H9 (cell line): Measurements from ENCODE around the gene KCNIP4. TPM values are rescaled to one million over a fixed set of nuclear protein-coding genes. Genes with fewer than 3 reads are reported as not detected.

Experiments used
- DNase-seq: peaks from one replicate; pipeline ENCODE4 v3.0.0-alpha.2; 2017
- H2AFZ ChIP-seq: one replicate; pipeline ENCODE4 v1.6.1; 2013; ENCODE audit warnings: mild to moderate bottlenecking, low read length, control low read depth, moderate library complexity
- H2AK5ac ChIP-seq: 2 replicates; pipeline ENCODE4 v1.6.1; 2013; ENCODE audit warnings: low read length, control low read depth, mixed read lengths; ENCODE audit not compliant: insufficient read length
- H2BK120ac ChIP-seq: one replicate; pipeline ENCODE4 v1.6.1; 2013; ENCODE audit warnings: low read depth, mild to moderate bottlenecking, low read length, control low read depth, inconsistent platforms; ENCODE audit not compliant: poor library complexity, severe bottlenecking
- H2BK12ac ChIP-seq: 2 replicates; pipeline ENCODE4 v1.6.1; 2013; ENCODE audit warnings: low read length, control low read depth, mixed read lengths, low read depth; ENCODE audit not compliant: insufficient read length
- H2BK15ac ChIP-seq: 2 replicates; pipeline ENCODE4 v1.6.1; 2013; ENCODE audit warnings: low read depth, low read length, control low read depth
- H2BK20ac ChIP-seq: one replicate; pipeline ENCODE4 v1.6.1; 2013; ENCODE audit warnings: low read depth, mild to moderate bottlenecking, low read length, control low read depth, inconsistent platforms; ENCODE audit not compliant: poor library complexity, severe bottlenecking
- H2BK5ac ChIP-seq: 2 replicates; pipeline ENCODE4 v1.6.1; 2013; ENCODE audit warnings: low read length, control low read depth, mixed read lengths; ENCODE audit not compliant: insufficient read length
- H3K14ac ChIP-seq: 2 replicates; pipeline ENCODE4 v1.6.1; 2013; ENCODE audit warnings: low read length, control low read depth; ENCODE audit not compliant: insufficient read depth
- H3K18ac ChIP-seq: 2 replicates; pipeline ENCODE4 v1.6.1; 2013; ENCODE audit warnings: low read depth, mild to moderate bottlenecking, mixed read lengths, low read length, control low read depth; ENCODE audit not compliant: insufficient read length
- H3K23ac ChIP-seq: 2 replicates; pipeline ENCODE4 v1.6.1; 2013; ENCODE audit warnings: low read length, control low read depth, mixed read lengths, low read depth; ENCODE audit not compliant: insufficient read length
- H3K23me2 ChIP-seq: 2 replicates; pipeline ENCODE4 v1.6.1; 2013; ENCODE audit warnings: low read depth, mild to moderate bottlenecking, mixed read lengths, low read length, control low read depth; ENCODE audit not compliant: insufficient read length, poor library complexity, severe bottlenecking
- H3K27ac ChIP-seq: 2 replicates; pipeline ENCODE4 v1.5.1; 2013; ENCODE audit warnings: low read length, control low read depth, mixed read lengths, low read depth; ENCODE audit not compliant: insufficient read length
- H3K27me3 ChIP-seq: 2 replicates; pipeline ENCODE4 v1.6.1; 2013; ENCODE audit warnings: low read length, control low read depth, inconsistent platforms; ENCODE audit not compliant: insufficient read depth
- H3K4ac ChIP-seq: 2 replicates; pipeline ENCODE4 v1.6.1; 2013; ENCODE audit warnings: low read depth, mild to moderate bottlenecking, control low read depth, inconsistent platforms, low read length, moderate library complexity
- H3K4me1 ChIP-seq: 2 replicates; pipeline ENCODE4 v1.6.1; 2013; ENCODE audit warnings: low read length, control low read depth, inconsistent platforms; ENCODE audit not compliant: insufficient read depth
- H3K4me2 ChIP-seq: 2 replicates; pipeline ENCODE4 v1.6.1; 2013; ENCODE audit warnings: low read length, control low read depth, mixed read lengths; ENCODE audit not compliant: insufficient read length, insufficient read depth
- H3K56ac ChIP-seq: 2 replicates; pipeline ENCODE4 v1.6.1; 2013; ENCODE audit warnings: low read depth, mild to moderate bottlenecking, mixed read lengths, low read length, control low read depth; ENCODE audit not compliant: insufficient read length
- H3K79me1 ChIP-seq: 2 replicates; pipeline ENCODE4 v1.6.1; 2013; ENCODE audit warnings: low read depth, mild to moderate bottlenecking, moderate library complexity, low read length, control low read depth, inconsistent platforms; ENCODE audit not compliant: insufficient read depth, poor library complexity, severe bottlenecking
- H3K79me2 ChIP-seq: 2 replicates; pipeline ENCODE4 v1.6.1; 2013; ENCODE audit warnings: low read length, control low read depth, inconsistent platforms; ENCODE audit not compliant: insufficient read depth
- H3K9ac ChIP-seq: 2 replicates; pipeline ENCODE4 v1.6.1; 2013; ENCODE audit warnings: low read length, control low read depth, mixed read lengths; ENCODE audit not compliant: insufficient read length; ENCODE audit errors: extremely low read depth
- H3K9me3 ChIP-seq: one replicate; pipeline ENCODE4 v1.6.1; 2013; ENCODE audit warnings: low read depth, low read length, inconsistent platforms; ENCODE audit not compliant: control insufficient read depth
- H3T11ph ChIP-seq: one replicate; pipeline ENCODE4 v1.6.1; 2013; ENCODE audit warnings: mild to moderate bottlenecking, low read length, control low read depth, inconsistent platforms
- H4K20me1 ChIP-seq: one replicate; pipeline ENCODE4 v1.6.1; 2013; ENCODE audit not compliant: control insufficient read depth, insufficient read length, insufficient read depth
- H4K5ac ChIP-seq: 2 replicates; pipeline ENCODE4 v1.6.1; 2013; ENCODE audit warnings: low read depth, mild to moderate bottlenecking, mixed read lengths, low read length, control low read depth; ENCODE audit not compliant: insufficient read length
- H4K8ac ChIP-seq: replicated peaks from 2 replicates; pipeline ENCODE4 v1.6.1; 2013; ENCODE audit warnings: low read length, control low read depth, mixed read lengths, low read depth; ENCODE audit not compliant: insufficient read length
- H4K91ac ChIP-seq: 2 replicates; pipeline ENCODE4 v1.6.1; 2013; ENCODE audit warnings: low read depth, mild to moderate bottlenecking, moderate library complexity, mixed read lengths, low read length, control low read depth; ENCODE audit not compliant: insufficient read length
- H3K27ac Mint-ChIP-seq, 3 experiments: 2 replicates in 2 of 3; 3 replicates in 1 of 3; pipeline ENCODE4 v1.8.0; 2020 to 2021; ENCODE audit warnings: mixed read lengths in 3 of 3, mild to moderate bottlenecking in 1 of 3, moderate library complexity in 1 of 3
- H3K27me3 Mint-ChIP-seq: 2 replicates; pipeline ENCODE4 v1.8.0; 2021; ENCODE audit warnings: low read depth, mild to moderate bottlenecking, moderate library complexity, mixed read lengths
- H3K36me3 Mint-ChIP-seq, 3 experiments: 2 replicates in 2 of 3; 3 replicates in 1 of 3; pipeline ENCODE4 v1.8.0; 2020 to 2021; ENCODE audit warnings: low read depth in 3 of 3, mixed read lengths in 3 of 3; ENCODE audit not compliant: insufficient read depth in 1 of 3
- H3K4me1 Mint-ChIP-seq, 2 experiments: 2 replicates each; pipeline ENCODE4 v1.8.0; 2020; ENCODE audit warnings: mixed read lengths in 2 of 2
- H3K4me3 Mint-ChIP-seq, 2 experiments: 2 replicates in 1 of 2; 3 replicates in 1 of 2; pipeline ENCODE4 v1.8.0; 2020 to 2021; ENCODE audit warnings: mild to moderate bottlenecking in 2 of 2, mixed read lengths in 2 of 2, moderate library complexity in 1 of 2
- H3K9me3 Mint-ChIP-seq, 2 experiments: 2 replicates in 1 of 2; 3 replicates in 1 of 2; pipeline ENCODE4 v1.8.0; 2020; ENCODE audit warnings: mild to moderate bottlenecking in 2 of 2, mixed read lengths in 2 of 2, moderate library complexity in 1 of 2
- WGBS: extraction: QIAGEN DNeasy Blood & Tissue Kit; methylation state at CpG from one replicate; pipeline ENCODE4 v1.1.7; 2013; ENCODE audit warnings: missing lambda C conversion rate, low lambda C conversion rate, mixed read lengths; ENCODE audit not compliant: insufficient read length; ENCODE audit errors: extremely low coverage; 5-methylcytosine and 5-hydroxymethylcytosine counted together
- total RNA-seq: library from RNA; stranded (reverse); gene quantifications from 2 replicates; pipeline ENCODE4 v1.2.1, GENCODE V29; 2021
- TF ChIP-seq, protein P1 (sequence below): fragments of 200-600 bp; sonication (generic); conservative IDR thresholded peaks from 3 replicates; pipeline ENCODE4 v1.8.0; 2021; ENCODE audit warnings: antibody characterized with exemption, mild to moderate bottlenecking

KCNIP4 gene
- total RNA-seq, 1 experiment from 2014 or later = not detected

DNA sequence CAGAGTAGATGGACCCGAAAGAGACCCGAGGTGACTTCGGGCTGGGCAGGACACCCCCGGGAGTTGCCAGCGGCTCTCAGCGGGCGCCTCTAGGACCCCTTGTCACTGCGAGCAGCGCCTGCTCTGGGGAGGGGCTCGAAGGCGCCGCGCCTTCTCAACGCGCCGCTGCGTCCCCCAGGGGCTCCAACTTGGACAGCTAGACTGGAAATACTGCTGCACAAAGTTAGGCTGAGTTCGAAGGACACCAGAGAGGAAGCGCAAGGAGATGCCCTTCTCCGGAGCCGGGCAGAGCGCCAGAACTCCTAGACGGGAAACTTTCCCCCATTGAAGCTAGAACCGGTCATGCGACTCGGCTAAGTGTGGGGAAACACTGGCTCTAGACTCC is 493 bp upstream of the KCNIP4 start:
- Histone ChIP-seq H3K14ac (no peak overlapping the region), H2BK12ac (no peak overlapping the region), H3K27me3 (peaks cover 10% of the 10 kb centered on the region; the same call in 1 of the 2 replicates), H2BK120ac (no peak overlapping the region), H2BK20ac (no peak overlapping the region), H3K79me2 (no peaks in the 10 kb centered on the region), H3K23ac (no peak overlapping the region), H2BK5ac (no peak overlapping the region), H3K9ac (no peak overlapping the region), H2BK15ac (no peak overlapping the region), H3K27ac (no peak overlapping the region), H4K8ac (no peak overlapping the region), H3K4me2 (peak overlapping the region; percentile 76), H4K20me1 (peaks cover 4% of the 10 kb centered on the region), H3K18ac (no peak overlapping the region), H3K4ac (no peak overlapping the region), H3K23me2 (peaks cover 9% of the 10 kb centered on the region), H3K56ac (no peak overlapping the region), H3T11ph (no peak overlapping the region), H3K4me1 (no peaks in the 10 kb centered on the region), H4K91ac (no peak overlapping the region), H4K5ac (no peak overlapping the region), H3K9me3 (no peaks in the 10 kb centered on the region), H3K79me1 (no peaks in the 10 kb centered on the region), H2AK5ac (no peak overlapping the region), H2AFZ (no peak overlapping the region)
- peak; percentile 38 for DNase-seq
- Mint-ChIP-seq H3K9me3 (no peaks in the 10 kb centered on the region), H3K27me3 (peaks cover 62% of the 10 kb centered on the region), H3K27ac (no peak overlapping the region), H3K4me1 (peaks cover 8 to 11% of the 10 kb centered on the region in 2 experiments), H3K36me3 (no peaks in the 10 kb centered on the region; a peak in 1 of 7 replicates), H3K4me3 (peak overlapping the region; percentile 60 to 76)
- TF ChIP-seq, protein P1, sequence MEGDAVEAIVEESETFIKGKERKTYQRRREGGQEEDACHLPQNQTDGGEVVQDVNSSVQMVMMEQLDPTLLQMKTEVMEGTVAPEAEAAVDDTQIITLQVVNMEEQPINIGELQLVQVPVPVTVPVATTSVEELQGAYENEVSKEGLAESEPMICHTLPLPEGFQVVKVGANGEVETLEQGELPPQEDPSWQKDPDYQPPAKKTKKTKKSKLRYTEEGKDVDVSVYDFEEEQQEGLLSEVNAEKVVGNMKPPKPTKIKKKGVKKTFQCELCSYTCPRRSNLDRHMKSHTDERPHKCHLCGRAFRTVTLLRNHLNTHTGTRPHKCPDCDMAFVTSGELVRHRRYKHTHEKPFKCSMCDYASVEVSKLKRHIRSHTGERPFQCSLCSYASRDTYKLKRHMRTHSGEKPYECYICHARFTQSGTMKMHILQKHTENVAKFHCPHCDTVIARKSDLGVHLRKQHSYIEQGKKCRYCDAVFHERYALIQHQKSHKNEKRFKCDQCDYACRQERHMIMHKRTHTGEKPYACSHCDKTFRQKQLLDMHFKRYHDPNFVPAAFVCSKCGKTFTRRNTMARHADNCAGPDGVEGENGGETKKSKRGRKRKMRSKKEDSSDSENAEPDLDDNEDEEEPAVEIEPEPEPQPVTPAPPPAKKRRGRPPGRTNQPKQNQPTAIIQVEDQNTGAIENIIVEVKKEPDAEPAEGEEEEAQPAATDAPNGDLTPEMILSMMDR = no peak
- no CpG with 5 or more reads among the region's 26 CpGs for WGBS
